ENCODE results near the gene ITPR2.

The ITPR2 gene

DNA sequence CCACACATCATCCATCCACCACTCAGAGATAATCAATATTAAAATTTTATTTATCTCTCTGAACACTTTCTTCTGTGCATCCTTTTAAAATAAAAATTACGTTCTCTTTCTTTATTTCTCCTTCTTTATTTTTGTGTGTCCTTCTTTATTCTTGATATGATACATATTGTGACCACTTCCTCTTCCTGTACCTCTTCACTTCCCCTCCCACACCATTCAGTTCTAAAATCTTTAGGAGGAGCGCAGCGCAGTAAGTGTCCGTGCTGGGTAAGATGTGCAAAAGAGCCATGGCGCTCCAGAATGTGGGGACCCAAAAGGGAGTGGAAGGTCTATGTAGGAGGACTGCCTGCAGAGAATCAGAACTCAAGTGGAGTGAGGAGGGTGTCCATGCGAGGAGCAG lies 256.7 kb downstream of the ITPR2 start:
- Histone ChIP-seq H4K20me1 (ENCODE audit: insufficient read depth, low read length) (no peaks in the 10 kb centered on the region), H3K4me1 (ENCODE audit: insufficient read depth, low read length, severe bottlenecking) (peaks cover 8% of the 10 kb centered on the region), H3K4me2 (ENCODE audit: low read length) (no peak overlapping the region), H3K9ac (ENCODE audit: low read length) (no peak overlapping the region), H3K27me3 (ENCODE audit: insufficient read depth, low read length) (no peaks in the 10 kb centered on the region), H3K9me2 (ENCODE audit: low read depth, low read length) (no peaks in the 10 kb centered on the region), H2AFZ (ENCODE audit: low read length) (no peak overlapping the region), H3K79me2 (ENCODE audit: insufficient read depth, low read length) (no peaks in the 10 kb centered on the region), H3F3A (ENCODE audit: insufficient read depth, low read length) (no peaks in the 10 kb centered on the region), H3K27ac (ENCODE audit: low read depth, low read length, poor library complexity, severe bottlenecking) (no peak overlapping the region), H3K9me3 (ENCODE audit: low read length) (no peaks in the 10 kb centered on the region), H3K36me3 (ENCODE audit: insufficient read depth, low read length) (peaks cover 26% of the 10 kb centered on the region; the same call in 1 of the 2 replicates), H3K4me3 (ENCODE audit: low read depth, low read length, poor library complexity, severe bottlenecking) (no peak overlapping the region)
- TF ChIP-seq CTCF (IDR thresholded peaks at IDR 0.05; ENCODE audit: low read length) (no peak), EZH2 (IDR thresholded peaks at IDR 0.05; ENCODE audit: borderline replicate concordance, low read length) (no peak)

DNA sequence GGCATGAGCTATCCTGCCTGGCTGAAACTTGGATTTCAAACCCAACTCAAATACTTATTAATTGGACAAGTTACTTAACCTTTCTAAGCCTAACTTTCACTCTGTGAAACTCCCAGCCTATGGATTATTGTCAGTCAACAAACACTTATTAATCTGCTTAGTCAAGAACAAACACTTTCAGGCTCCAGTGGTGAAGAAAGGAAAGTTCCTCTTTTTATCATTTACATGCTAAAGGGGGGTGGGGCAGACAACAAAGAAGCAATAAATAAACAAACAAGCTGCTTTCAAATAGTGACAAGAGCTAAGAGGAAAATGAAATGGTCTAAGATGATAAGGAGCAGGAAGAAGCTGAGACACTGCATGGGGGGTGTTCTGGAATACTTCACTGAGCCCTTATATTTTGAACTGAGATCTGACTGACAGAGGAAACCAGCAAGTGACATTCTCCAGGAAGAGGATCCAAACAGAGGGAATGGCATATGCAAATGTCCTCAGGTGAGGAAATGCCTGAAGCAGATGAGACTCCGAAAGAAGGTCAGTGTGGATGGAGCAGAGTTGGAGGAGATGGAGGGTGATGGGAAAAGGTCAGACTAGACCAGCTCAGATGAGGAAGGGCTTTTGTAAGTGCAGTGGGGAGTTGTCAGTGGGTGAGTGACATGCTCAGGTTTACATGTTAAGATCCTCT lies 259.6 kb downstream of the ITPR2 start:
- Histone ChIP-seq H3K9me3 (ENCODE audit: low read length) (no peaks in the 10 kb centered on the region), H3K36me3 (ENCODE audit: insufficient read depth, low read length) (peaks cover 12% of the 10 kb centered on the region; the same call in 1 of the 2 replicates), H3K4me2 (ENCODE audit: low read length) (no peak overlapping the region), H3K27ac (ENCODE audit: low read depth, low read length, poor library complexity, severe bottlenecking) (no peak overlapping the region), H3K4me1 (ENCODE audit: insufficient read depth, low read length, severe bottlenecking) (peaks cover 8% of the 10 kb centered on the region), H3F3A (ENCODE audit: insufficient read depth, low read length) (no peaks in the 10 kb centered on the region), H3K9ac (ENCODE audit: low read length) (no peak overlapping the region), H3K27me3 (ENCODE audit: insufficient read depth, low read length) (no peaks in the 10 kb centered on the region), H3K4me3 (ENCODE audit: low read depth, low read length, poor library complexity, severe bottlenecking) (no peak overlapping the region), H3K79me2 (ENCODE audit: insufficient read depth, low read length) (no peaks in the 10 kb centered on the region), H2AFZ (ENCODE audit: low read length) (no peak overlapping the region), H3K9me2 (ENCODE audit: low read depth, low read length) (no peaks in the 10 kb centered on the region), H4K20me1 (ENCODE audit: insufficient read depth, low read length) (no peaks in the 10 kb centered on the region)
- TF ChIP-seq CTCF (IDR thresholded peaks at IDR 0.05; ENCODE audit: low read length): no peak
- TF ChIP-seq EZH2 (IDR thresholded peaks at IDR 0.05; ENCODE audit: borderline replicate concordance, low read length): no peak

DNA sequence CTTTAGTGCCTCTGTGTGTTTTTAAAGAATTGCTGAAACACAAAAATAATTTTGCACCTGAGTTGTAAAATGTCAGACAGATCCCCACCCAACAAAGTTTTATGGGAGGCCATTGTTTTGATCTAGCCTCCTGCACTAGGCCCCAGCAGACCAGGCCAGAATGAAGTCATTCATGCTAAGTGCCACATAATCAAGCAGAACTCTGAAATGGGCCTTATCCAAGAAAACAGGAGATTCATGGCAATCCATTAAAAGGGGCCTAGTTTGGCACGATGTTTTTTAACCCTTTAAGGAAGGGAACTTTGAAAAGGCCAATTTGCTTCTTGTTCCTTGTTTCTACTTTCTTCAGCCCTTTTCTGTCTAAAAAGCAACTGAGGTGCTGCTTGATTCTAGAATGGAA lies 260.9 kb downstream of the ITPR2 start:
- no peak overlapping the region for H2AFZ ChIP-seq (ENCODE audit: low read length)
- no peaks in the 10 kb centered on the region for H3K79me2 ChIP-seq (ENCODE audit: insufficient read depth, low read length)
- H3K4me3 ChIP-seq (ENCODE audit: low read depth, low read length, poor library complexity, severe bottlenecking): no peak overlapping the region
- H3F3A ChIP-seq (ENCODE audit: insufficient read depth, low read length): no peaks in the 10 kb centered on the region
- H3K4me1 ChIP-seq (ENCODE audit: insufficient read depth, low read length, severe bottlenecking): peaks cover 8% of the 10 kb centered on the region
- TF ChIP-seq CTCF (IDR thresholded peaks at IDR 0.05; ENCODE audit: low read length): no peak
- no peak for TF ChIP-seq EZH2 (IDR thresholded peaks at IDR 0.05; ENCODE audit: borderline replicate concordance, low read length)
- H3K9me2 ChIP-seq (ENCODE audit: low read depth, low read length): no peaks in the 10 kb centered on the region
- no peak overlapping the region for H3K4me2 ChIP-seq (ENCODE audit: low read length)
- no peaks in the 10 kb centered on the region for H3K9me3 ChIP-seq (ENCODE audit: low read length)
- H4K20me1 ChIP-seq (ENCODE audit: insufficient read depth, low read length): no peaks in the 10 kb centered on the region
- no peaks in the 10 kb centered on the region for H3K27me3 ChIP-seq (ENCODE audit: insufficient read depth, low read length)
- H3K9ac ChIP-seq (ENCODE audit: low read length): no peak overlapping the region
- no peak overlapping the region for H3K27ac ChIP-seq (ENCODE audit: low read depth, low read length, poor library complexity, severe bottlenecking)
- peaks cover 6% of the 10 kb centered on the region; the same call in 1 of the 2 replicates for H3K36me3 ChIP-seq (ENCODE audit: insufficient read depth, low read length)

Measured in OCI-LY1 (cell line).